SK-N-SH (cell line): ENCODE data around the gene PPP2R5C. TPM values are rescaled to one million over a fixed set of nuclear protein-coding genes. Genes with fewer than 3 reads are reported as not detected.

Source experiments
- CTCF ChIA-PET: fragments of 300-600, 350-600 bp; formaldehyde crosslinking; extraction: SDS; loops from one replicate; lab custom pipeline; 2021; lab: Yijun Ruan, JAX
- POLR2A ChIA-PET: fragments of 350-600 bp; sonication (Branson Sonifier 250); formaldehyde crosslinking; extraction: SDS; loops from one replicate; lab custom pipeline; 2020; ENCODE audit warnings: antibody characterized with exemption, inconsistent platforms; lab: Yijun Ruan, JAX
- DNase-seq: peaks from one replicate; pipeline ENCODE4 v3.0.0; 2012
- H2AFZ ChIP-seq: fragments of 200-600 bp; sonication (generic); 2 replicates; pipeline ENCODE4 v1.8.1; 2016; ENCODE audit warnings: antibody characterized with exemption, mild to moderate bottlenecking, low read depth
- H3F3A ChIP-seq: fragments of 200-600 bp; sonication (generic); replicated peaks from 2 replicates; pipeline ENCODE3; 2016; ENCODE audit warnings: antibody characterized with exemption, mild to moderate bottlenecking; ENCODE audit not compliant: insufficient read depth
- H3K27ac ChIP-seq, 2 experiments: fragments of 200-500 bp in 1 of 2; fragments of 200-600 bp in 1 of 2; sonication (Bioruptor generic) in 1 of 2; sonication (generic), shearing (Covaris generic) in 1 of 2; 2 replicates each; pipeline versions ENCODE4 v1.5.1 to v1.6.1; 2014 to 2016; ENCODE audit warnings: low read depth in 2 of 2, inconsistent platforms in 1 of 2, low read length in 1 of 2, mild to moderate bottlenecking in 1 of 2, mixed read lengths in 1 of 2
- H3K27me3 ChIP-seq: fragments of 200-600 bp; sonication (generic), shearing (Covaris generic); 2 replicates; pipeline ENCODE4 v1.6.1; 2016; ENCODE audit warnings: mixed run types; ENCODE audit not compliant: insufficient read depth
- H3K36me3 ChIP-seq, 2 experiments: fragments of 200-500 bp in 1 of 2; fragments of 200-600 bp in 1 of 2; sonication (Bioruptor generic) in 1 of 2; sonication (generic) in 1 of 2; replicated peaks in 1 of 2; 2 replicates each; pipeline versions ENCODE3 to v1.5.1; 2014 to 2016; ENCODE audit warnings: low read length in 1 of 2, mild to moderate bottlenecking in 1 of 2; ENCODE audit not compliant: insufficient read depth in 2 of 2, control insufficient read depth in 1 of 2
- H3K4me1 ChIP-seq, 2 experiments: fragments of 200-500 bp in 1 of 2; fragments of 200-600 bp in 1 of 2; sonication (Bioruptor generic) in 1 of 2; sonication (generic), shearing (Covaris generic) in 1 of 2; 2 replicates each; pipeline versions ENCODE4 v1.5.1 to v1.6.1; 2014 to 2016; ENCODE audit warnings: low read depth in 1 of 2, low read length in 1 of 2, mixed run types in 1 of 2; ENCODE audit not compliant: insufficient read depth in 2 of 2, control insufficient read depth in 1 of 2
- H3K4me2 ChIP-seq: fragments of 200-600 bp; sonication (generic), shearing (Covaris generic); 2 replicates; pipeline ENCODE4 v1.6.1; 2017; ENCODE audit warnings: mixed run types
- H3K4me3 ChIP-seq, 2 experiments: fragments of 200-500 bp in 1 of 2; fragments of 200-600 bp in 1 of 2; sonication (Bioruptor generic) in 1 of 2; sonication (generic), shearing (Covaris generic) in 1 of 2; 2 replicates each; pipeline versions ENCODE4 v1.5.1 to v1.8.1; 2014 to 2016; ENCODE audit warnings: low read depth in 2 of 2, inconsistent platforms in 1 of 2, low read length in 1 of 2, mild to moderate bottlenecking in 1 of 2, mixed read lengths in 1 of 2, moderate library complexity in 1 of 2
- H3K79me2 ChIP-seq: fragments of 200-600 bp; sonication (generic); 2 replicates; pipeline ENCODE4 v1.8.1; 2017; ENCODE audit warnings: mild to moderate bottlenecking; ENCODE audit not compliant: insufficient read depth
- H3K9ac ChIP-seq: fragments of 200-600 bp; sonication (generic); 2 replicates; pipeline ENCODE4 v1.6.1; 2017; ENCODE audit warnings: mixed run types
- H3K9me2 ChIP-seq: fragments of 200-600 bp; sonication (generic); 2 replicates; pipeline ENCODE4 v1.6.1; 2017; ENCODE audit warnings: mixed run types
- H3K9me3 ChIP-seq: fragments of 200-600 bp; sonication (generic); 2 replicates; pipeline ENCODE4 v1.6.1; 2017; ENCODE audit warnings: mixed run types, mild to moderate bottlenecking, moderate library complexity
- H4K20me1 ChIP-seq: fragments of 200-600 bp; sonication (generic); 2 replicates; pipeline ENCODE4 v1.6.1; 2017; ENCODE audit warnings: mild to moderate bottlenecking, mixed run types; ENCODE audit not compliant: insufficient read depth
- CTCF ChIP-seq: fragments of 200-600 bp; sonication (generic); IDR thresholded peaks from 2 replicates; pipeline ENCODE4 v1.6.1; 2017; ENCODE audit warnings: antibody characterized with exemption, mild to moderate bottlenecking, moderate library complexity
- EP300 ChIP-seq, 2 experiments: IDR thresholded peaks; 2 replicates each; pipeline versions ENCODE4 v1.4.0 to v1.6.1; 2012; ENCODE audit warnings: borderline replicate concordance in 1 of 2, low read depth in 1 of 2, low read length in 1 of 2
- FOSL2 ChIP-seq: IDR thresholded peaks from 2 replicates; pipeline ENCODE4 v1.4.0; 2012; ENCODE audit warnings: low read depth, mild to moderate bottlenecking, moderate library complexity, borderline replicate concordance
- FOXM1 ChIP-seq: IDR thresholded peaks from 2 replicates; pipeline ENCODE4 v1.4.0; 2012; ENCODE audit warnings: low read depth, mild to moderate bottlenecking
- GABPA ChIP-seq: IDR thresholded peaks from 2 replicates; pipeline ENCODE4 v1.4.0; 2012; ENCODE audit warnings: low read depth, mild to moderate bottlenecking
- GATA2 ChIP-seq: sonication (generic); formaldehyde crosslinking; IDR thresholded peaks from 2 replicates; pipeline ENCODE4 v1.5.0; 2020; ENCODE audit warnings: mild to moderate bottlenecking, missing genetic modification reagents
- IRF3 ChIP-seq: fragments of 150-350 bp; IDR thresholded peaks from 2 replicates; pipeline ENCODE4 v1.6.1; 2016; ENCODE audit warnings: mild to moderate bottlenecking, low read depth, low read length
- MAX ChIP-seq: IDR thresholded peaks from 2 replicates; pipeline ENCODE4 v1.4.0; 2012; ENCODE audit warnings: low read depth
- MEF2A ChIP-seq: IDR thresholded peaks from 2 replicates; pipeline ENCODE4 v1.4.0; 2012; ENCODE audit warnings: low read depth, borderline replicate concordance
- MXI1 ChIP-seq: IDR thresholded peaks from 2 replicates; pipeline ENCODE4 v1.6.1; 2012; ENCODE audit warnings: mild to moderate bottlenecking, low read depth, low read length, improper control_type of control experiment
- NFIC ChIP-seq: IDR thresholded peaks from 2 replicates; pipeline ENCODE4 v1.4.0; 2012; ENCODE audit warnings: borderline replicate concordance
- NRF1 ChIP-seq: IDR thresholded peaks from 2 replicates; pipeline ENCODE4 v1.6.1; 2012; ENCODE audit warnings: low read depth, mild to moderate bottlenecking, low read length
- POLR2AphosphoS5 ChIP-seq: IDR thresholded peaks from 2 replicates; pipeline ENCODE4 v1.6.1; 2012; ENCODE audit warnings: low read depth, low read length
- RCOR1 ChIP-seq: fragments of 150-350 bp; IDR thresholded peaks from 2 replicates; pipeline ENCODE4 v1.6.1; 2017; ENCODE audit warnings: antibody characterized with exemption, low read length
- RFX5 ChIP-seq: IDR thresholded peaks from 2 replicates; pipeline ENCODE4 v1.6.1; 2012; ENCODE audit warnings: mild to moderate bottlenecking, improper control_type of control experiment, low read length
- RXRA ChIP-seq: IDR thresholded peaks from 2 replicates; pipeline ENCODE4 v1.4.0; 2012; ENCODE audit warnings: low read depth, mild to moderate bottlenecking, borderline replicate concordance
- SIN3A ChIP-seq: IDR thresholded peaks from 2 replicates; pipeline ENCODE4 v1.6.1; 2012; ENCODE audit warnings: low read depth, mild to moderate bottlenecking, low read length, moderate library complexity, borderline replicate concordance
- SMC3 ChIP-seq: IDR thresholded peaks from 2 replicates; pipeline ENCODE4 v1.6.1; 2012; ENCODE audit warnings: low read depth, low read length, improper control_type of control experiment
- TAF1 ChIP-seq: IDR thresholded peaks from 2 replicates; pipeline ENCODE4 v1.6.1; 2012; ENCODE audit warnings: low read depth, mild to moderate bottlenecking, low read length, moderate library complexity, borderline replicate concordance
- TCF12 ChIP-seq: IDR thresholded peaks from 2 replicates; pipeline ENCODE4 v1.4.0; 2012
- TEAD4 ChIP-seq: IDR thresholded peaks from 2 replicates; pipeline ENCODE4 v1.4.0; 2012; ENCODE audit warnings: mild to moderate bottlenecking, borderline replicate concordance; ENCODE audit not compliant: insufficient read depth
- USF2 ChIP-seq: fragments of 150-350 bp; IDR thresholded peaks from 2 replicates; pipeline ENCODE4 v1.6.1; 2017; ENCODE audit warnings: antibody characterized with exemption, low read length, low read depth, borderline replicate concordance
- ZBTB33 ChIP-seq: IDR thresholded peaks from 2 replicates; pipeline ENCODE4 v1.4.0; 2012; ENCODE audit warnings: low read depth, borderline replicate concordance
- WGBS: methylation state at CpG from one replicate; pipeline ENCODE4 v1.1.6; 2017; ENCODE audit warnings: low lambda C conversion rate; 5-methylcytosine and 5-hydroxymethylcytosine counted together
- polyA plus RNA-seq, 3 experiments: library from polyadenylated mRNA; depleted of rRNA; stranded (reverse); fragments of >200 nt; gene quantifications; 2 replicates each; pipeline ENCODE4 v1.2.3, GENCODE V29; 2012

The PPP2R5C gene
- polyA plus RNA-seq, 1 of the 3 experiments (the other 2 are of a cell fraction) = 43.7 TPM

- Histone ChIP-seq H4K20me1 (peaks cover 52% of the 10 kb centered on the region), H3K27me3 (no peaks in the 10 kb centered on the region), H3K9me2 (no peaks in the 10 kb centered on the region), H3K9me3 (no peaks in the 10 kb centered on the region), H3K79me2 (peaks cover 92% of the 10 kb centered on the region), H2AFZ (no peak overlapping the region), H3K9ac (no peak overlapping the region), H3K4me3 (no peak overlapping the region), H3K36me3 (peaks cover 8 to 11% of the 10 kb centered on the region in 2 experiments), H3F3A (no peaks in the 10 kb centered on the region), H3K4me2 (no peak overlapping the region), H3K4me1 (peaks cover 4 to 75% of the 10 kb centered on the region in 2 experiments), H3K27ac (peak overlapping the region; percentile 6 to 99; a peak in 3 of 4 replicates)
- 64% methylated on average over 5 of the region's 5 CpGs for WGBS
- ChIA-PET CTCF (interaction anchor here (1.0 to 1.3 kb wide), 2 partner anchors 32 to 70 kb away, joined by 3 to 6 read pairs; no protein-coding TSS in a partner anchor), POLR2A (interaction anchor here (1.2 kb wide), 1 partner anchor 31 kb away, joined by 4 read pairs; no protein-coding TSS in a partner anchor)
- DNase-seq = peak; percentile 76
- TF ChIP-seq FOXM1 = no peak
- TF ChIP-seq MXI1 = peak; percentile 60; the same call in 1 of the 2 replicates
- no peak for TF ChIP-seq SIN3A
- no peak for TF ChIP-seq NFIC
- TF ChIP-seq EP300 (IDR thresholded peaks at IDR 0.05; ENCODE audit: borderline replicate concordance in 1 of 2, low read depth in 1 of 2, low read length in 1 of 2) = peak in 1 of 2 experiments; percentile 92; a peak in 2 of 4 replicates
- no peak for TF ChIP-seq TEAD4
- TF ChIP-seq RFX5 = peak; percentile 59; the same call in 1 of the 2 replicates
- no peak for TF ChIP-seq POLR2AphosphoS5
- peak; percentile 15; the same call in 1 of the 2 replicates for TF ChIP-seq SMC3
- TF ChIP-seq FOSL2 = no peak
- no peak for TF ChIP-seq GABPA
- no peak for TF ChIP-seq TAF1
- peak; percentile 30; the same call in 1 of the 2 replicates for TF ChIP-seq TCF12
- TF ChIP-seq NRF1 = no peak
- TF ChIP-seq RXRA = no peak
- TF ChIP-seq USF2 = no peak
- TF ChIP-seq GATA2 (CRISPR knock-in tag) = peak; percentile 54; the same call in 1 of the 2 replicates
- TF ChIP-seq IRF3 = no peak
- TF ChIP-seq CTCF = no peak
- TF ChIP-seq RCOR1 = peak; percentile 95
- TF ChIP-seq MAX = no peak
- no peak for TF ChIP-seq ZBTB33
- no peak for TF ChIP-seq MEF2A
Measured at GRCh38 chr14:101840649-101841369, 79.3 kb downstream of the PPP2R5C start.
